HEK293 (cell line): Measurements from ENCODE around the gene LPIN1.

ENCODE experiments used
- CTCF ChIP-seq: fragments of 450-650 bp; formaldehyde crosslinking; IDR thresholded peaks from 2 replicates; pipeline ENCODE4 v1.5.1; 2016; ENCODE audit warnings: missing biosample characterization, missing genetic modification characterization
- EGR2 ChIP-seq: fragments of 450-650 bp; formaldehyde crosslinking; IDR thresholded peaks from 2 replicates; pipeline ENCODE4 v1.5.1; 2016; ENCODE audit warnings: low read depth, missing biosample characterization, missing genetic modification characterization
- GLI4 ChIP-seq: fragments of 450-650 bp; formaldehyde crosslinking; IDR thresholded peaks from 2 replicates; pipeline ENCODE4 v1.5.1; 2016; ENCODE audit warnings: missing biosample characterization, missing genetic modification characterization
- TCF7L2 ChIP-seq: IDR thresholded peaks from 2 replicates; pipeline ENCODE4 v1.6.1; 2011; ENCODE audit warnings: low read depth, mild to moderate bottlenecking, inconsistent platforms, low read length, moderate library complexity, borderline replicate concordance
- YY1 ChIP-seq: fragments of 450-650 bp; formaldehyde crosslinking; IDR thresholded peaks from 2 replicates; pipeline ENCODE4 v1.5.1; 2018; ENCODE audit warnings: missing biosample characterization, missing genetic modification characterization
- ZBTB26 ChIP-seq: fragments of 450-650 bp; formaldehyde crosslinking; optimal IDR thresholded peaks from 2 replicates; pipeline ENCODE3; 2016; ENCODE audit warnings: missing biosample characterization, mild to moderate bottlenecking, missing genetic modification characterization
- ZBTB6 ChIP-seq: fragments of 450-650 bp; formaldehyde crosslinking; IDR thresholded peaks from 2 replicates; pipeline ENCODE4 v1.5.1; 2017; ENCODE audit warnings: missing biosample characterization, missing genetic modification characterization
- ZNF140 ChIP-seq: fragments of 450-650 bp; formaldehyde crosslinking; IDR thresholded peaks from 2 replicates; pipeline ENCODE4 v1.5.1; 2016; ENCODE audit warnings: missing biosample characterization, missing genetic modification characterization
- ZNF169 ChIP-seq: fragments of 450-650 bp; formaldehyde crosslinking; IDR thresholded peaks from 2 replicates; pipeline ENCODE4 v1.5.1; 2016; ENCODE audit warnings: missing biosample characterization, missing genetic modification characterization
- ZNF24 ChIP-seq: fragments of 450-650 bp; formaldehyde crosslinking; IDR thresholded peaks from 2 replicates; pipeline ENCODE4 v1.5.1; 2016; ENCODE audit warnings: missing biosample characterization, missing genetic modification characterization
- ZNF274 ChIP-seq, 2 experiments: fragments of 200-500 bp in 1 of 2; fragments of 450-650 bp in 1 of 2; sonication (Bioruptor generic) in 1 of 2; formaldehyde crosslinking in 1 of 2; IDR thresholded peaks; 2 replicates each; pipeline versions ENCODE4 v1.5.1 to v1.6.1; 2014 to 2016; ENCODE audit warnings: borderline replicate concordance in 1 of 2, inconsistent platforms in 1 of 2, low read length in 1 of 2, missing biosample characterization in 1 of 2, missing genetic modification characterization in 1 of 2
- ZNF433 ChIP-seq: fragments of 450-650 bp; formaldehyde crosslinking; IDR thresholded peaks from 2 replicates; pipeline ENCODE4 v1.5.1; 2016; ENCODE audit warnings: missing biosample characterization, missing genetic modification characterization, low read depth
- ZNF501 ChIP-seq: fragments of 450-650 bp; formaldehyde crosslinking; IDR thresholded peaks from 2 replicates; pipeline ENCODE4 v1.5.1; 2016; ENCODE audit warnings: missing biosample characterization, missing genetic modification characterization
- TF ChIP-seq, protein P1 (sequence below): fragments of 450-650 bp; formaldehyde crosslinking; IDR thresholded peaks from 2 replicates; pipeline ENCODE4 v1.5.1; 2016; ENCODE audit warnings: missing biosample characterization, missing genetic modification characterization

- TF ChIP-seq, protein P1, sequence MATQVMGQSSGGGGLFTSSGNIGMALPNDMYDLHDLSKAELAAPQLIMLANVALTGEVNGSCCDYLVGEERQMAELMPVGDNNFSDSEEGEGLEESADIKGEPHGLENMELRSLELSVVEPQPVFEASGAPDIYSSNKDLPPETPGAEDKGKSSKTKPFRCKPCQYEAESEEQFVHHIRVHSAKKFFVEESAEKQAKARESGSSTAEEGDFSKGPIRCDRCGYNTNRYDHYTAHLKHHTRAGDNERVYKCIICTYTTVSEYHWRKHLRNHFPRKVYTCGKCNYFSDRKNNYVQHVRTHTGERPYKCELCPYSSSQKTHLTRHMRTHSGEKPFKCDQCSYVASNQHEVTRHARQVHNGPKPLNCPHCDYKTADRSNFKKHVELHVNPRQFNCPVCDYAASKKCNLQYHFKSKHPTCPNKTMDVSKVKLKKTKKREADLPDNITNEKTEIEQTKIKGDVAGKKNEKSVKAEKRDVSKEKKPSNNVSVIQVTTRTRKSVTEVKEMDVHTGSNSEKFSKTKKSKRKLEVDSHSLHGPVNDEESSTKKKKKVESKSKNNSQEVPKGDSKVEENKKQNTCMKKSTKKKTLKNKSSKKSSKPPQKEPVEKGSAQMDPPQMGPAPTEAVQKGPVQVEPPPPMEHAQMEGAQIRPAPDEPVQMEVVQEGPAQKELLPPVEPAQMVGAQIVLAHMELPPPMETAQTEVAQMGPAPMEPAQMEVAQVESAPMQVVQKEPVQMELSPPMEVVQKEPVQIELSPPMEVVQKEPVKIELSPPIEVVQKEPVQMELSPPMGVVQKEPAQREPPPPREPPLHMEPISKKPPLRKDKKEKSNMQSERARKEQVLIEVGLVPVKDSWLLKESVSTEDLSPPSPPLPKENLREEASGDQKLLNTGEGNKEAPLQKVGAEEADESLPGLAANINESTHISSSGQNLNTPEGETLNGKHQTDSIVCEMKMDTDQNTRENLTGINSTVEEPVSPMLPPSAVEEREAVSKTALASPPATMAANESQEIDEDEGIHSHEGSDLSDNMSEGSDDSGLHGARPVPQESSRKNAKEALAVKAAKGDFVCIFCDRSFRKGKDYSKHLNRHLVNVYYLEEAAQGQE (tag by site-specific recombination), result no peak
- TF ChIP-seq TCF7L2 (no peak), ZNF501 (no peak), YY1 (tag by site-specific recombination) (no peak), CTCF (tag by site-specific recombination) (no peak), ZNF140 (tag by site-specific recombination) (no peak), ZNF169 (tag by site-specific recombination) (no peak), ZNF24 (tag by site-specific recombination) (no peak), ZNF433 (tag by site-specific recombination) (no peak), ZNF274 (IDR thresholded peaks at IDR 0.05; ENCODE audit: low read length) (no peak), ZNF274 (tag by site-specific recombination; IDR thresholded peaks at IDR 0.05; ENCODE audit: borderline replicate concordance) (no peak), GLI4 (no peak), ZBTB6 (tag by site-specific recombination) (no peak), ZBTB26 (tag by site-specific recombination) (no peak), EGR2 (tag by site-specific recombination) (no peak)
Observed at GRCh38 chr2:11807156-11808015, 61.0 kb downstream of the LPIN1 start.
